Activated CD8-positive, alpha-beta memory T cell treated with anti-CD3 and anti-CD28 coated beads for 1 hour (primary cell): ENCODE results near the gene FARP2.
A peak's percentile ranks its signal among the peaks of the same experiment; 100 is the strongest.
"Not testable (repeated sequence)": the region's sequence is repeated elsewhere in the genome, so short reads cannot be mapped to it uniquely, and the experiment has no call there.

Experiments
- DNase-seq, 2 donors: peaks; one replicate each; pipeline ENCODE4 v3.0.0-alpha.2; 2020; ENCODE audit warnings: low read depth in 1 of 2; ENCODE audit errors: extremely low read depth in 1 of 2

The FARP2 gene

GRCh38 chr2:241498115-241499070, 142.3 kb downstream of the FARP2 start:
- no peak for DNase-seq

- no peak for DNase-seq
Observed at GRCh38 chr2:241499146-241499965, 143.3 kb downstream of the FARP2 start.

DNA sequence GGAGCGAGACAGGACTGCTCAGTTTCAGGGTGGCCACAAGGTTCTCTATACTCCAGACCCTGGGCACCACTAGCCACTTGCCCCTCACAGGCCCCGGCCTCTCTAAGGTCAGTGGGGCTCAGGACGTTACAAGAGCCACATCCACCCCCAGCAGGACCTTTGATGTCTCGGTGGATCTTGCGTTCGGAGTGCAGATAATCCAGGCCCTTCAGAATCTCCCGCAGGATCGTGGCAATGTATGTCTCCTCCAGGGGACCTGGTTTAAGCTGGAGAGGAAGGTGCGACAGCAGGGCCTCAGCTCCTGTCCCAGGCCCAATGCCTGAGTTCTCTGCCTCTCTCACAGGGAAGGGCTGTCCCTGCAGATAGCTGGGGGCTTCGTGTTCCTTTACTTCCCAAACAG, 143.9 kb downstream of the FARP2 start:
- no peak for DNase-seq

GRCh38 chr2:241500431-241500975, 144.4 kb downstream of the FARP2 start:
- no peak for DNase-seq

DNA sequence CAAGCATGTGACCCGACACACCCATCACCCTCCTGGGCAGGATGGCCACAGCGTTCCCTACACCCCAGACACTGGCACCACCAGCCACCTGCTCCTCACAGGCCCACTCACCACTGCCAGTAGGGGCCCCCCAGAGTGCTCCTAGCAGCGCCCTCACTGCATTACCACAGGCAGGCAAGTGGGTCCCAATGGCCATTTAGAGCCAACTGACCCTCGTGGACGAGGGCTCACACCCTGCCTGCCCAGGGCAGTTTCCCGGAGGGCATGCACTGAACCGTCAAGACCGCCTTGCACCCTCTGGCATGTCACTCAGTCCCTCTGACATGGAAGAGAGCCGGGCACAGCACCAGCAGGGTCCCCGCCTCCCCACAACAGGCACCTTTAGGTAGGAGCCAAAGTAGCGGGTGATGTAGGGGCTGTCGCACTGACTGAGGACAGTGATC, 145.0 kb downstream of the FARP2 start:
- DNase-seq: no peak

DNA sequence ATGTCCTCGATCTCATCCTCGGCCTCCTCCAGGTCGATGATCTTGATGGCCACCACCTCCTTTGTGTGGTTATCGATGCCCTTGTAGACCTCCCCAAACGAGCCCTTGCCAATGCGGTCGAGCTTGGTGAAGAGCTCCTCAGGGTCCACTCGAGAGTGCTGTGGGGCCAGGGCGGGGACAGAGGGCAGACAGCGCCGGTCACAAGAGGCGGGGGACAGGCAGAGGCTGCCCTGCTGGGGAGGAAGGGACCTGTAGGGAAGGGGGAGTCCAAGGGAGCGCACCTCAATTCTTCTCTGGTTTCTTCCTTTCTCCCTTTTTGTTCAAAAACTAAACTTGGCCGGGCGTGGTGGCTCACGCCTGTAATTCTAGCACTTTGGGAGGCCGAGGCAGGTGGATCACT, 145.5 kb downstream of the FARP2 start:
- DNase-seq: no peak

- DNase-seq: no peak
Observed at GRCh38 chr2:241502281-241502680, 146.2 kb downstream of the FARP2 start.

DNA sequence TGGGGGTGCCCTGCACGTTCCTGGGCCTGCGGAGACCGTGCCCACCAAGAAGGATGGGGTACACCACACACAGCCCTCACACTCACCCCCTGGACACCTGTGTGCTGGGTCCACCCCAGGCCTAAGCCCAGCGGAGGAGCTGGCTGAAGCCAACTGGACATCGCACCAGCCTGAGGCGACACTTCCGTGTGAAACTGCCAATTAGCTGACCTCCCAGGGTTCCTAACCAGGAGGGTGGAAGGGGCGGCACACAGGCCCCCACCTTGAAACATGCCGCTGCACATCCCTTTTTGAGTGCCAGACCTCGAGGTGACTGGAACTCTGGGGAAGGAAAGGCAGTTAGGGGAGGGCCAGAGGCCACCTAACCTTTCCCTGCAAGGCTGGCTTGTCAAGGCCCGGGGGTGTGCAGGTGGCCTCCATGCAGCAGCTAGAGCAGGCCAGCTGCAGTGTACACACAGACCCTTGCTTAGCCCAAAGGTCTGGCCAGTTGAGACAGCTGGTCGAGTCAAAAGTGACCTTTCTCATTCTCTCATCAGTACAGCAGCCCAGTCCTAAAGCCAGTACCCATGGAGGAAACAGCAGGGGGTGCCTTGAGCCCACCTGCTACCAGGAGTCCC, 147.8 kb downstream of the FARP2 start:
- no peak for DNase-seq

GRCh38 chr2:241505086-241505780, 149.1 kb downstream of the FARP2 start:
- DNase-seq: no peak

DNA sequence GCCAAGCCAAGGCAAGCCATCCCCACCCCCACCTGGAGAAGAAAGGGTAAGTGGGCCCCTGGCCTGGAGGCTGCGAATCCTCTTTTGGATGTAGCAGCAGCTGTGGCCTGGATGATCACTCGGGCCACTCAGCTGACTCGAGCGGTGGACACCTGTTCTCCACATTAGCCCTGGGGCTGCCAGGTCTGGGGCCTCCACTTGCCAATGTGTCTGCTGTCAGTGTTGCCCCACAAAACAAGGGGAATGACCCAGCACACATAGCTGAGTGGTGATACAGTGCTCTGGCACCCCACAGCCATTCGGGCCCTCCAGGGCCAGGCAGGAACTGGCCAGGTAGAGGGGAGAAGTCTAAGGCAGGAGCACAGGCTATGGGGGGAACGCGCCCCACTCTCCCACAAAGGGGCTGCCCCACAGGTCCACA, 149.7 kb downstream of the FARP2 start:
- DNase-seq: no peak

DNA sequence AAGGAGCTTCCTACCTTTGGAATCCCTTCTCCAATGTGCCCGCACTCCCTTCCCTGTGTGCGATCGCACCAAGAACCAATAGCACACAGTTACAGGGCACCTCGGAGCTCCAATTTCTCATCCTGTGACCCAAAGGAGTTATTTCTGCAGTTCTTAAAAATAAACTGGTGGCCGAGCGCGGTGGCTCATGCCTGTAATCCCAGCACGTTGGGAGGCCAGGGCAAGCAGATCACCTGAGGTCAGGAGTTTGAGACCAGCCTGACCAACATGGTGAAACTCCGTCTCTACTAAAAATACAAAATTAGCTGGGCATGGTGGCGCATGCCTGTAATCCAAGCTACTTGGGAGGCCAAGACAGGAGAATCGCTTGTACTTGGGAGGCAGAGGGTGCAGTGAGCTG, 150.2 kb downstream of the FARP2 start:
- not testable (repeated sequence) for DNase-seq

DNA sequence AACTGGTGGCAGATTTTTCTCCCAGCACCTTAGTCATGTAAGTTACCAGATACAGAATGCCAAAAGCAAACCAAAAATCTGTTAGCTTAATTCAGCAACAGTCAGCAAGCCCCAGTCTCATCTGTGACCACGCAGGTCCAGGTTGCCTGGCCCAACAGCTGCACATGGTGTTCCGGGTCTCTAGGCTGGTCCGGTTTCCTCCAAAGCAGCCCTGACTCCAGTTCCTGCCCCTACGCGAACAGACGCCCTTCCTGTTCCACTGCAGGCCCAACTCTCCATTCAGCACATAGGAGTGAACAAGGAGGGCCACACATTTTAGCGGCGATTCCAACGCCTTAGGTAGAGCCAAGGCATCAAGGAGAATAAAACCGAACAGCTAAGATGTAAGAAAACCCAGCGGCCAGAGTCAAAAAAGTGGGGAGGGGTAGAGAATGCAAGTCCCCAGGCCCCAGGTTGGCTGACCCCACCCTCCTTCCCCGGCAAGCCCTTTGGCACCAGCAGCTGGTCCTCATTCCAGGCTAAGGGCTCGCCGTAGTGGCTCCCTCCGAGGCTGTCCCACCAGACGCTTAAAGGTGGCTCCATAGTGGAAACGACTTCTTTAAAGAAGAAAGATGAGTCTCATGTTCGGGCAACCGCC, 150.8 kb downstream of the FARP2 start:
- no peak for DNase-seq

DNA sequence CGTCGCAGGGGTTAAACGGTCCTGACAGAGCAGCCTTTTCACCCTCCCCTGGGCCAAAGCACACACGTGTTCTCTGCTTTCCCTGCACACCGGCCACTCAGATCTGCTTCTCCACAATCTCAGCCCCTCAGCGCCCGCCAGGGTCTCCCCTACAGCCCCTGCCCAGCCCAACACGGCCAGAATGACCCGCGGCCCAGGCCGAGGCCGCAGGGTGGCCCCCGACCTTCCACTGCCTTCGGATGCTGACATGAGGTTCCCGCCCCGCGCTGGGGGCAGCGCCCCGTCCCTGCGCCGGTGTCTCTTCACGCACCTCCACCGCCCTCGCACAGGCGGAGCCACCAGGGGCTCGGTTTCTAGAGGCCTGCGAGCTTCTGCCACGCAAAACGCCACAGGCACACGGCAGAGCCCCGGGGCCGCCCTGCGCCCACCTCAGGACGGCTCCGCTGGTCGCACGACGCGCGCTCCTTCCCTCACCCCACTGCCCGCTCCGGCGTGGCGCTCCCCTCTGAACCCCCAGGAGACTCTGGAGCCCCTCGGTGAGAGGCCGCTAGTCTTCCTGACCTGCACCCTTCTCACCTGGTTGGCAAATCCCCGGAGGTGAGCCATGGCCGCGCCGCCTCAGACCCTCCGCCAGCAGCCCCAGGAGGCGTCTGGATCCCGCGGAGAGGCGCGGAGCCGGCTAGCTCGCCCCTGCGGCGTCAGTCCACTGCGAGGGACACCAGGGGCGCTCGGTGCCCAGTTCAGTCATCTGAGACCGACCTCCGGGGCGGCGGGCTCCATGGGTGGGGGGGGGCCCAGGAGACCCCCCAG, 151.6 kb downstream of the FARP2 start:
- DNase-seq: peak in 1 of 2 donors; percentile 6

DNA sequence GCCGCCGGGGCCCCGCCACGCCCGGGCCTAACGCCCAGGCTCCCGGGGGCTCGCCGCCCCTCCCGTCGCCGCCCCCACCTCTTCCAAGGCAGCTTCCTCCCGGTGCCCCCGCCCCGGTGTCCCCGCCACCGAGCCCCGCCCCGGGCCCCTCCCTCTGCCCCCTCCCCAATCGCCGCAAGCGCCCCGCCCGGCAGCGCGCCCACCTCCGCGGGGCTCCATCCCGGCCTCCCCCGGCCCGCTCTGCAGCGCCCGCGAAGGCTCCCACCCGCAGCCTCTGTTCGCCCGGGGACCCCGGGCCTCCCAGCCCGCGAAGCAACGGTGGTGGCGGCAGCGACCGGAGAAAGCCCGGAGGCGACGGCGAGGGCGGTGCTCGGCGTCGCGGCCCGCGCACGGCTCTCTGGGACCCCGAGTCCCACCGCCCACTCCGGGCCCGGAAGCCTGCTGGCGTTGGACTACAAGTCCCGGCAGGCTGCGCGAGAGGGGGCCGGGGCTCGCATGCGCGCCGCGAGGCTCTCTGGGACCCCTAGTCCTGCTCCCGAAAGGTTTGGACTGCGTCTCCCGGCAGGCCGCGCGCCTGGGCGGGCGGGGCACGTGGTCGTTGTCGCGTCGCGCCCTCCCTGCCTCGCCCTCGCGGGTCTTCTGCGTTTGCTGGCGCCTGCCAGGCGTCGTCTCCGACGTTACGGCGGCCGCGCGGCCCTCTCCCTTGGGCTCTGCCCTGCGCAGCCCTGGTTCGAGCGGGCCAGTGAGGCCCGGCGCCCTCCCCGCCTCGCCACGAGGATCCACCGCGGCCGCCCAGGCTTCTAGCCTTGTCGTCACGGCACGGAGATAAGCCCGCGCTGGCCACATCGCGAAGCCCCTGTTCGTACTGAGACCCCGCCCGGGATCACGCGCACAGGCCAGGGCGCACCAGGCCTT, 152.4 kb downstream of the FARP2 start, which contains the start of gene STK25:
Gene STK25 (minus strand): TSS at position 345 of the 915 bp plus-strand sequence. CDS start 549 bp downstream, outside the sequence.
- DNase-seq: peak; percentile 87 to 96

GRCh38 chr2:241509155-241509784, 153.2 kb downstream of the FARP2 start:
- DNase-seq: no peak

DNA sequence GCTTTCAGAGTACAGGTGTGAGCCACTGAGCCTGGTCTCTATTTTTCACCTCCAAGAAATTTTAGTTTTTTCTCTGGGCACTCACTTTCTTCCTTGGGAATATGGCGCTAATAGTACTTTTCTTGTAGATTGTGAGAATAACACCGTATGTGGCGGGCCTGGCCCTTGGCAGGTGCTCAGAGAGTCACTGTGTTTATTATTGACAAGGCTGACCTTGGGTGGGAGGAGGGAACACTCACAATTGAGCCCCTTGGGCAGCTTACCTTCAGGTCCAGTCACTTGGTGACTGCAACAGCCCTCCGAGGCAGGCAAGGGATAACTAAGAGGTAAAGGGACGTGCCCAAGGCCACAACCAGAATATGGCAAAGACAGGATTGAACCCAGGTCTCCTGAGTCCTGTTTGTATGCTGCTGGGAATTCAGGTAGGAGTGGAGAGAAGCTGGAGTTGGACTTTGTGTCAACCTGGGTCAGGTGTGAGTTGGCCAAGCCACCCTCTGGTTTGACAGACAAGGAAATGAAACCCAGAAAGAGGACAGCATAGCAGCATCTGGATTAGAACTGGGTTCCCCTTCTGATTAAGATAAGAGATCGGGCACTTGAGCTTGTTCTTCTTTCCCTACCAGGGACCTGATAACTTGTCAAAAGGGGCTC, 155.1 kb downstream of the FARP2 start:
- no peak for DNase-seq

DNA sequence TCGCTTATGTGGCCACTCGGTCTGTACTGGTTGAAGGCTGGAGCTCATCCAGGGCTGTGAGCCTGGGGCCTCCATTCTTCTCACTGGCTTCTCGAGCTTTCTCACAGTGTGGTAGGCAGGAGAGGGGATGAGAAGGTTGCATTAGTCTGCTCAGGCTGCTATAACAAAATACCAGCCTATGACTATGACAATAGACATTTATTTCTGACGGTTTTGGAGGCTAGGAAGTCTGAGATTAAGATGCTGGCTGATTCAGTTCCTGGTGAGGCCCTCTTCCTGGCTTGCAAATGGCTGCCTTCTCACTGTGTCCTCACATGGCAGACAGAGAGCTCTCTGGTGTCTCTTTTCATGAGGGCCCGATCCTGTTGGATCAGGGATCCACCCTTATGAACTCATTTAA, 158.5 kb downstream of the FARP2 start:
- no peak for DNase-seq
